HCT116 (cell line): ENCODE measurements around the gene TCF23. TPM values are rescaled to one million over a fixed set of nuclear protein-coding genes. Genes with fewer than 3 reads are reported as not detected.

Experiments used
- ATAC-seq: fragments of 200-7000 bp; cut with Tn5 transposase; 2 replicates; pipeline ENCODE4 v1.9.1; 2020; ENCODE audit warnings: mild to moderate bottlenecking, moderate library complexity
- BruUV-seq: library from RNA; stranded (reverse); fragments of 400-500 nt; replicated peaks from 2 replicates; lab custom pipeline; 2021; lab: Mats Ljungman, UMichigan
- CTCF ChIA-PET: fragments of 300-600 bp; sonication (Branson Sonifier 250); formaldehyde crosslinking; loops from one replicate; lab custom pipeline; 2021; ENCODE audit warnings: antibody characterized with exemption; lab: Charles Lee
- POLR2A ChIA-PET: fragments of 300-600, 350-600 bp; sonication (Branson Sonifier 250); formaldehyde crosslinking; loops from one replicate; lab custom pipeline; 2021; ENCODE audit warnings: antibody characterized with exemption; lab: Charles Lee
- RAD21 ChIA-PET, 2 experiments: fragments of 300-600 bp; sonication (Branson Sonifier 250); formaldehyde crosslinking; loops; one replicate each; lab custom pipeline; 2023; ENCODE audit warnings: low total read pairs in 2 of 2; ENCODE audit not compliant: uncharacterized antibody in 2 of 2, unreplicated experiment in 2 of 2, low non-redundant PET in 1 of 2; lab: Charles Lee
- DNase-seq: peaks from one replicate; pipeline ENCODE4 v3.0.0-alpha.2; 2010; ENCODE audit warnings: low read depth, low spot score
- H2AFZ ChIP-seq: fragments of 200-600 bp; shearing (Covaris generic), sonication (generic); 2 replicates; pipeline ENCODE4 v1.6.1; 2017; ENCODE audit warnings: low read depth, mixed run types, mixed read lengths, antibody characterized with exemption, low read length; ENCODE audit not compliant: poor library complexity, severe bottlenecking
- H3K27ac ChIP-seq: 2 replicates; pipeline ENCODE4 v1.5.1; 2012; ENCODE audit warnings: low read depth, low read length
- H3K27me3 ChIP-seq: fragments of 200-600 bp; sonication (generic); 2 replicates; pipeline ENCODE4 v1.6.1; 2016; ENCODE audit warnings: mixed run types, low read length, mixed read lengths; ENCODE audit not compliant: insufficient read depth
- H3K36me3 ChIP-seq, 2 experiments: fragments of 200-500 bp in 1 of 2; fragments of 200-600 bp in 1 of 2; sonication (Bioruptor generic) in 1 of 2; sonication (generic) in 1 of 2; 2 replicates each; pipeline versions ENCODE4 v1.5.1 to v1.6.1; 2014 to 2016; ENCODE audit warnings: low read length in 2 of 2, inconsistent platforms in 1 of 2, mixed read lengths in 1 of 2, mixed run types in 1 of 2; ENCODE audit not compliant: insufficient read depth in 2 of 2, control insufficient read depth in 1 of 2
- H3K4me1 ChIP-seq, 2 experiments: fragments of 200-600 bp in 1 of 2; sonication (generic) in 1 of 2; 2 replicates each; pipeline versions ENCODE4 v1.5.1 to v1.6.1; 2012 to 2017; ENCODE audit warnings: low read length in 2 of 2, inconsistent platforms in 1 of 2, mild to moderate bottlenecking in 1 of 2, mixed read lengths in 1 of 2, mixed run types in 1 of 2, moderate library complexity in 1 of 2; ENCODE audit not compliant: insufficient read depth in 2 of 2, control insufficient read depth in 1 of 2
- H3K4me2 ChIP-seq: fragments of 200-600 bp; sonication (generic); 2 replicates; pipeline ENCODE4 v1.6.1; 2017; ENCODE audit warnings: mixed run types, low read length, mixed read lengths
- H3K4me3 ChIP-seq, 2 experiments: fragments of 200-600 bp in 1 of 2; sonication (generic) in 1 of 2; replicated peaks in 1 of 2; 2 replicates each; pipeline ENCODE4 v1.5.1; 2011 to 2016; ENCODE audit warnings: low read length in 2 of 2, control low read depth in 1 of 2, low read depth in 1 of 2, mild to moderate bottlenecking in 1 of 2, mixed read lengths in 1 of 2, mixed run types in 1 of 2
- H3K79me2 ChIP-seq: fragments of 200-600 bp; sonication (generic); 2 replicates; pipeline ENCODE4 v1.6.1; 2017; ENCODE audit warnings: mild to moderate bottlenecking, mixed run types, low read length, moderate library complexity, mixed read lengths; ENCODE audit not compliant: insufficient read depth
- H3K9ac ChIP-seq: fragments of 200-600 bp; sonication (generic); 2 replicates; pipeline ENCODE4 v1.6.1; 2016; ENCODE audit warnings: low read length, mixed read lengths
- H3K9me2 ChIP-seq: fragments of 200-600 bp; sonication (generic), shearing (Covaris generic); 2 replicates; pipeline ENCODE4 v1.6.1; 2017; ENCODE audit warnings: mixed run types, mild to moderate bottlenecking, moderate library complexity; ENCODE audit not compliant: insufficient read depth
- H3K9me3 ChIP-seq, 2 experiments: fragments of 200-500 bp in 1 of 2; fragments of 200-600 bp in 1 of 2; sonication (Bioruptor generic) in 1 of 2; sonication (generic) in 1 of 2; 2 replicates each; pipeline ENCODE4 v1.6.1; 2014 to 2017; ENCODE audit warnings: low read length in 2 of 2, mixed read lengths in 2 of 2, inconsistent platforms in 1 of 2, low read depth in 1 of 2, mild to moderate bottlenecking in 1 of 2, mixed run types in 1 of 2, moderate library complexity in 1 of 2; ENCODE audit not compliant: control insufficient read depth in 1 of 2, insufficient read depth in 1 of 2
- H4K20me1 ChIP-seq: fragments of 200-600 bp; sonication (generic), shearing (Covaris generic); 2 replicates; pipeline ENCODE4 v1.6.1; 2017; ENCODE audit warnings: mixed run types, mild to moderate bottlenecking, moderate library complexity; ENCODE audit not compliant: insufficient read depth
- CBX3 ChIP-seq: IDR thresholded peaks from 2 replicates; pipeline ENCODE4 v1.6.1; 2012; ENCODE audit warnings: low read depth
- FOSL1 ChIP-seq: IDR thresholded peaks from 2 replicates; pipeline ENCODE4 v1.6.1; 2012; ENCODE audit warnings: low read depth
- JUND ChIP-seq: IDR thresholded peaks from 2 replicates; pipeline ENCODE4 v1.6.1; 2012
- MAX ChIP-seq: IDR thresholded peaks from 2 replicates; pipeline ENCODE4 v1.6.1; 2012
- POLR2AphosphoS5 ChIP-seq: IDR thresholded peaks from 2 replicates; pipeline ENCODE4 v1.6.1; 2011; ENCODE audit warnings: mild to moderate bottlenecking, low read depth, low read length, moderate library complexity
- REST ChIP-seq: IDR thresholded peaks from 2 replicates; pipeline ENCODE4 v1.6.1; 2012; ENCODE audit warnings: low read depth
- SIN3A ChIP-seq: IDR thresholded peaks from 2 replicates; pipeline ENCODE4 v1.6.1; 2012; ENCODE audit warnings: low read depth
- SP1 ChIP-seq: IDR thresholded peaks from 2 replicates; pipeline ENCODE4 v1.6.1; 2012; ENCODE audit warnings: low read depth
- SRF ChIP-seq: IDR thresholded peaks from 2 replicates; pipeline ENCODE4 v1.6.1; 2012; ENCODE audit warnings: low read depth
- TCF7L2 ChIP-seq: IDR thresholded peaks from 2 replicates; pipeline ENCODE4 v1.7.0; 2011; ENCODE audit warnings: borderline replicate concordance, inconsistent platforms; ENCODE audit not compliant: insufficient read depth, insufficient read length; ENCODE audit errors: extremely low read depth
- ZBTB33 ChIP-seq: IDR thresholded peaks from 2 replicates; pipeline ENCODE4 v1.6.1; 2011; ENCODE audit warnings: mild to moderate bottlenecking, low read length, moderate library complexity; ENCODE audit not compliant: insufficient replicate concordance; ENCODE audit errors: extremely low read depth
- ZNF274 ChIP-seq: fragments of 200-500 bp; sonication (Bioruptor generic); IDR thresholded peaks from 2 replicates; pipeline ENCODE4 v1.6.1; 2014; ENCODE audit warnings: mild to moderate bottlenecking, low read depth, low read length, inconsistent platforms
- intact Hi-C: fragments of 100-400 bp; cut with micrococcal nuclease; formaldehyde crosslinking; loops from 2 replicates; pipeline ENCODE4 v1.10.0; 2022
- total RNA-seq: library from RNA; stranded (reverse); gene quantifications from one replicate; pipeline ENCODE4 v1.2.1, GENCODE V29; 2021; ENCODE audit not compliant: unreplicated experiment

The TCF23 gene
- total RNA-seq, 1 experiment from 2014 or later = not detected

- no peaks in the 10 kb centered on the region for H3K9me2 ChIP-seq
- RAD21 ChIA-PET = no interaction called here
Observed at GRCh38 chr2:27130396-27130795, 18.4 kb upstream of the TCF23 start.

GRCh38 chr2:27131429-27131828 is 17.4 kb upstream of the TCF23 start:
- no peak for DNase-seq
- no peaks in the 10 kb centered on the region for H3K9me3 ChIP-seq
- RAD21 ChIA-PET = no interaction called here
- H3K9ac ChIP-seq = no peak overlapping the region
- intact Hi-C loops = no loop called here
- no TSS peak for BruUV-seq
- H3K9me2 ChIP-seq = no peaks in the 10 kb centered on the region
- H3K27ac ChIP-seq = no peak overlapping the region
- CTCF ChIA-PET = no interaction called here
- no peak overlapping the region for H3K4me2 ChIP-seq
- peaks cover 4 to 19% of the 10 kb centered on the region in 2 experiments; a peak in 3 of 4 replicates for H3K4me1 ChIP-seq
- POLR2A ChIA-PET = no interaction called here
- TF ChIP-seq JUND (no peak), ZBTB33 (no peak), MAX (no peak), ZNF274 (no peak), SIN3A (no peak), TCF7L2 (no peak), SRF (no peak), POLR2AphosphoS5 (no peak), FOSL1 (no peak), REST (no peak), SP1 (no peak), CBX3 (no peak)
- H4K20me1 ChIP-seq = no peaks in the 10 kb centered on the region
- no peak overlapping the region for H2AFZ ChIP-seq
- no peak for ATAC-seq
- peaks cover 14 to 20% of the 10 kb centered on the region in 2 experiments; a peak in 3 of 4 replicates for H3K36me3 ChIP-seq
- no peaks in the 10 kb centered on the region for H3K27me3 ChIP-seq
- H3K79me2 ChIP-seq = peaks cover 20% of the 10 kb centered on the region
- H3K4me3 ChIP-seq = no peak overlapping the region

More at GRCh38 chr2:27130396-27130795, 18.4 kb upstream of the TCF23 start:
- no peak overlapping the region for H3K27ac ChIP-seq
- no peak overlapping the region for H3K4me3 ChIP-seq
- CTCF ChIA-PET = no interaction called here
- intact Hi-C loops = no loop called here
- TF ChIP-seq SIN3A (no peak), POLR2AphosphoS5 (0 out of 2 replicates have a peak, but pooled peaks have one; percentile 11)
- ATAC-seq = no peak
- DNase-seq = no peak
- no peaks in the 10 kb centered on the region for H3K9me3 ChIP-seq
- POLR2A ChIA-PET = no interaction called here
- H3K79me2 ChIP-seq = peaks cover 20% of the 10 kb centered on the region
- BruUV-seq = no TSS peak
- H3K4me1 ChIP-seq = peaks cover 4 to 19% of the 10 kb centered on the region in 2 experiments; a peak in 3 of 4 replicates
- H2AFZ ChIP-seq = no peak overlapping the region
- H3K9ac ChIP-seq = no peak overlapping the region
- H3K36me3 ChIP-seq = peaks cover 14 to 20% of the 10 kb centered on the region in 2 experiments; a peak in 3 of 4 replicates
- no peak overlapping the region for H3K4me2 ChIP-seq
- no peaks in the 10 kb centered on the region for H3K27me3 ChIP-seq
- H4K20me1 ChIP-seq = no peaks in the 10 kb centered on the region
